H1 (cell line): ENCODE results near the gene VAV2. TPM values are rescaled to one million over a fixed set of nuclear protein-coding genes. Genes with fewer than 3 reads are reported as not detected.

ENCODE experiments used
- CTCF ChIA-PET: fragments of 300-600 bp; sonication (Branson Sonifier 250); formaldehyde crosslinking; loops from one replicate; lab custom pipeline; 2021; ENCODE audit not compliant: partially characterized antibody; lab: Charles Lee
- POLR2A ChIA-PET: fragments of 300-600 bp; sonication (Branson Sonifier 250); formaldehyde crosslinking; loops from one replicate; lab custom pipeline; 2021; ENCODE audit warnings: inconsistent platforms; ENCODE audit not compliant: partially characterized antibody; lab: Charles Lee
- DNase-seq, 2 experiments: peaks; one replicate each; pipeline versions ENCODE4 v3.0.0 to v3.0.0-alpha.2; 2010 to 2022; ENCODE audit warnings: low spot score in 2 of 2, low read depth in 1 of 2, mixed read lengths in 1 of 2
- FAIRE-seq: peaks from 2 replicates; lab custom pipeline; 2011; peaks lifted over from hg19 to GRCh38; lab: Jason Lieb, UNC
- H2AFZ ChIP-seq: 2 replicates; pipeline ENCODE4 v1.8.1; 2012; ENCODE audit warnings: low read length, inconsistent platforms
- H2AK5ac ChIP-seq: 2 replicates; pipeline ENCODE4 v1.6.1; 2013; ENCODE audit warnings: low read depth, low read length
- H2BK120ac ChIP-seq: replicated peaks from 2 replicates; pipeline ENCODE3; 2013; ENCODE audit warnings: low read depth, low read length, inconsistent platforms
- H2BK12ac ChIP-seq: 2 replicates; pipeline ENCODE4 v1.6.1; 2013; ENCODE audit warnings: low read depth, low read length
- H2BK15ac ChIP-seq: 2 replicates; pipeline ENCODE4 v1.6.1; 2013; ENCODE audit warnings: low read length
- H2BK20ac ChIP-seq: 2 replicates; pipeline ENCODE4 v1.6.1; 2013; ENCODE audit warnings: low read length
- H2BK5ac ChIP-seq: 2 replicates; pipeline ENCODE4 v1.6.1; 2013; ENCODE audit warnings: low read depth, low read length
- H3K14ac ChIP-seq: 2 replicates; pipeline ENCODE4 v1.6.1; 2013; ENCODE audit warnings: inconsistent platforms; ENCODE audit not compliant: insufficient read length
- H3K18ac ChIP-seq: 2 replicates; pipeline ENCODE4 v1.6.1; 2013; ENCODE audit warnings: low read length; ENCODE audit errors: extremely low read depth
- H3K23ac ChIP-seq: 2 replicates; pipeline ENCODE4 v1.6.1; 2013; ENCODE audit warnings: inconsistent platforms; ENCODE audit not compliant: insufficient read length
- H3K23me2 ChIP-seq: 2 replicates; pipeline ENCODE4 v1.6.1; 2013; ENCODE audit warnings: low read depth, low read length
- H3K27ac ChIP-seq: 2 replicates; pipeline ENCODE4 v1.6.1; 2011; ENCODE audit warnings: low read depth, low read length, inconsistent platforms
- H3K27me3 ChIP-seq, 4 experiments: replicated peaks in 1 of 4; 1 replicate in 1 of 4; 2 replicates in 3 of 4; pipeline versions ENCODE4 v1.6.1 to v1.8.1; 2011 to 2013; ENCODE audit warnings: low read length in 3 of 4, mild to moderate bottlenecking in 3 of 4, inconsistent platforms in 2 of 4, mixed read lengths in 2 of 4, moderate library complexity in 1 of 4; ENCODE audit not compliant: control insufficient read depth in 3 of 4, insufficient read depth in 3 of 4; ENCODE audit errors: extremely low read depth in 1 of 4
- H3K36me3 ChIP-seq, 4 experiments: 2 replicates each; pipeline versions ENCODE4 v1.6.1 to v1.8.1; 2011 to 2013; ENCODE audit warnings: mild to moderate bottlenecking in 4 of 4, low read length in 3 of 4, moderate library complexity in 2 of 4, control low read depth in 1 of 4, inconsistent platforms in 1 of 4; ENCODE audit not compliant: insufficient read depth in 4 of 4, control insufficient read depth in 2 of 4
- H3K4ac ChIP-seq: replicated peaks from 2 replicates; pipeline ENCODE3; 2013; ENCODE audit warnings: low read length, low read depth, mixed read lengths, inconsistent platforms; ENCODE audit not compliant: insufficient read length
- H3K4me1 ChIP-seq, 4 experiments: replicated peaks in 1 of 4; 1 replicate in 1 of 4; 2 replicates in 3 of 4; pipeline versions ENCODE4 v1.6.1 to v1.8.1; 2011 to 2013; ENCODE audit warnings: low read length in 3 of 4, inconsistent platforms in 2 of 4, mixed read lengths in 1 of 4; ENCODE audit not compliant: insufficient read depth in 4 of 4, control insufficient read depth in 3 of 4
- H3K4me2 ChIP-seq, 2 experiments: 2 replicates each; pipeline versions ENCODE4 v1.6.1 to v1.8.1; 2011 to 2013; ENCODE audit warnings: low read depth in 2 of 2, low read length in 2 of 2, control low read depth in 1 of 2, inconsistent platforms in 1 of 2, mild to moderate bottlenecking in 1 of 2; ENCODE audit not compliant: insufficient read depth in 1 of 2
- H3K4me3 ChIP-seq, 4 experiments: fragments of 200-600, 300-600 bp in 1 of 4; sonication (generic), shearing (Covaris generic), sonication (Bioruptor Twin) in 1 of 4; 2 replicates each; pipeline versions ENCODE4 v1.5.1 to v1.8.1; 2011 to 2016; ENCODE audit warnings: low read length in 4 of 4, low read depth in 3 of 4, control low read depth in 2 of 4, inconsistent platforms in 2 of 4, mild to moderate bottlenecking in 2 of 4, mixed read lengths in 1 of 4, moderate library complexity in 1 of 4; ENCODE audit not compliant: insufficient read depth in 2 of 4; ENCODE audit errors: extremely low read depth in 1 of 4
- H3K56ac ChIP-seq: replicated peaks from 2 replicates; pipeline ENCODE3; 2013; ENCODE audit warnings: low read depth, mild to moderate bottlenecking, mixed read lengths, low read length, inconsistent platforms; ENCODE audit not compliant: insufficient read length
- H3K79me1 ChIP-seq: 2 replicates; pipeline ENCODE4 v1.6.1; 2013; ENCODE audit warnings: low read depth, low read length, control low read depth
- H3K79me2 ChIP-seq, 2 experiments: 2 replicates each; pipeline versions ENCODE4 v1.6.1 to v1.8.1; 2012 to 2013; ENCODE audit warnings: low read length in 2 of 2, mild to moderate bottlenecking in 2 of 2, inconsistent platforms in 1 of 2; ENCODE audit not compliant: insufficient read depth in 2 of 2, control insufficient read depth in 1 of 2
- H3K9ac ChIP-seq, 4 experiments: replicated peaks in 1 of 4; 1 replicate in 1 of 4; 2 replicates in 3 of 4; pipeline versions ENCODE4 v1.6.1 to v1.8.1; 2011 to 2013; ENCODE audit warnings: low read depth in 3 of 4, low read length in 3 of 4, control low read depth in 2 of 4, mild to moderate bottlenecking in 2 of 4, moderate library complexity in 2 of 4, inconsistent platforms in 1 of 4; ENCODE audit errors: extremely low read depth in 1 of 4
- H3K9me3 ChIP-seq, 2 experiments: 2 replicates each; pipeline versions ENCODE4 v1.6.1 to v1.8.1; 2012 to 2013; ENCODE audit warnings: mild to moderate bottlenecking in 2 of 2, moderate library complexity in 2 of 2, control low read depth in 1 of 2, inconsistent platforms in 1 of 2, low read depth in 1 of 2, low read length in 1 of 2, mixed read lengths in 1 of 2; ENCODE audit not compliant: insufficient read depth in 2 of 2
- H4K20me1 ChIP-seq, 2 experiments: replicated peaks in 1 of 2; 2 replicates each; pipeline versions ENCODE3 to v1.8.1; 2011 to 2013; ENCODE audit warnings: inconsistent platforms in 2 of 2, low read length in 2 of 2, mild to moderate bottlenecking in 1 of 2; ENCODE audit not compliant: insufficient read depth in 2 of 2, control insufficient read depth in 1 of 2
- H4K5ac ChIP-seq: 2 replicates; pipeline ENCODE4 v1.6.1; 2013; ENCODE audit warnings: low read length, low read depth, mixed read lengths, inconsistent platforms; ENCODE audit not compliant: insufficient read length
- H4K8ac ChIP-seq: 2 replicates; pipeline ENCODE4 v1.8.0; 2013; ENCODE audit warnings: mild to moderate bottlenecking, moderate library complexity, low read length, inconsistent platforms; ENCODE audit not compliant: insufficient read depth; ENCODE audit errors: extremely low read depth
- H4K91ac ChIP-seq: replicated peaks from 2 replicates; pipeline ENCODE3; 2013; ENCODE audit warnings: low read length, mixed read lengths, inconsistent platforms; ENCODE audit not compliant: insufficient read length
- BCL11A ChIP-seq, 2 experiments: IDR thresholded peaks; one replicate each; pipeline ENCODE4 v1.6.1; 2011; ENCODE audit warnings: low read depth in 2 of 2, low read length in 2 of 2, mild to moderate bottlenecking in 2 of 2
- CEBPB ChIP-seq: IDR thresholded peaks from 2 replicates; pipeline ENCODE4 v1.6.1; 2012; ENCODE audit warnings: low read depth, low read length
- CTBP2 ChIP-seq: IDR thresholded peaks from 2 replicates; pipeline ENCODE4 v1.7.0; 2011; ENCODE audit warnings: borderline replicate concordance, mild to moderate bottlenecking, moderate library complexity, mixed read lengths, low read length; ENCODE audit not compliant: insufficient read depth, insufficient read length
- CTCF ChIP-seq, 3 experiments: IDR thresholded peaks; 1 replicate in 2 of 3; 2 replicates in 1 of 3; pipeline versions ENCODE4 v1.5.1 to v1.6.1; 2011; ENCODE audit warnings: low read length in 3 of 3, mild to moderate bottlenecking in 3 of 3, inconsistent platforms in 2 of 3, low read depth in 1 of 3, moderate library complexity in 1 of 3; ENCODE audit not compliant: insufficient read depth in 1 of 3; ENCODE audit errors: control extremely low read depth in 1 of 3
- KDM4A ChIP-seq: IDR thresholded peaks from one replicate; pipeline ENCODE4 v1.7.1; 2012; ENCODE audit warnings: low read depth, mild to moderate bottlenecking, moderate library complexity, low read length, inconsistent platforms; ENCODE audit not compliant: severe bottlenecking
- MAX ChIP-seq: IDR thresholded peaks from 2 replicates; pipeline ENCODE4 v1.6.1; 2012; ENCODE audit warnings: inconsistent platforms
- PHF8 ChIP-seq: fragments of 200-600 bp; sonication (generic); conservative IDR thresholded peaks from 2 replicates; pipeline ENCODE4 v1.7.1; 2012; ENCODE audit warnings: low read depth, mild to moderate bottlenecking, inconsistent platforms, low read length, moderate library complexity
- RAD21 ChIP-seq, 2 experiments: IDR thresholded peaks in 1 of 2; conservative IDR thresholded peaks in 1 of 2; 2 replicates each; pipeline ENCODE4 v1.6.1; 2011; ENCODE audit warnings: low read depth in 2 of 2, low read length in 2 of 2, improper control_type of control experiment in 1 of 2, inconsistent platforms in 1 of 2, mild to moderate bottlenecking in 1 of 2, moderate library complexity in 1 of 2
- SRF ChIP-seq: IDR thresholded peaks from 2 replicates; pipeline ENCODE4 v1.6.1; 2011; ENCODE audit warnings: mild to moderate bottlenecking, low read depth, low read length, moderate library complexity
- TEAD4 ChIP-seq: IDR thresholded peaks from 2 replicates; pipeline ENCODE4 v1.6.1; 2012; ENCODE audit warnings: low read depth, low read length, inconsistent platforms, mixed read lengths
- WGBS, 2 experiments: shearing (Covaris generic) in 1 of 2; methylation state at CpG; one replicate each; pipeline versions ENCODE4 v1.1.6 to v1.1.7; 2013 to 2015; ENCODE audit warnings: low lambda C conversion rate in 2 of 2, mixed read lengths in 2 of 2, inconsistent platforms in 1 of 2, low coverage in 1 of 2, missing lambda C conversion rate in 1 of 2; ENCODE audit not compliant: insufficient replicate concordance in 2 of 2, insufficient coverage in 1 of 2, insufficient read length in 1 of 2; ENCODE audit errors: extremely low coverage in 1 of 2, missing lambda C conversion rate in 1 of 2; 5-methylcytosine and 5-hydroxymethylcytosine counted together
- polyA plus RNA-seq, 7 experiments: library from polyadenylated mRNA; depleted of rRNA in 3 of 7; stranded (reverse) in 5 of 7; unstranded in 2 of 7; fragments of >200 nt in 5 of 7; fragments of 200-250 nt in 2 of 7; gene quantifications; 1 replicate in 5 of 7; 2 replicates in 1 of 7; 4 replicates in 1 of 7; pipeline versions ENCODE4 v1.2.1 to v1.2.3, GENCODE V29; 2011 to 2013; ENCODE audit warnings: missing spikeins in 2 of 7, mixed read lengths in 2 of 7
- total RNA-seq: library from RNA; stranded (reverse); fragmentation: NEBNext Ultra II Directional; extraction: Animal tissue kit (Norgen Biotek cat#: 25700); gene quantifications from 2 replicates; pipeline ENCODE4 v1.2.1, GENCODE V29; 2021

The VAV2 gene
- total and polyA plus RNA-seq, 2 of the 8 experiments (the other 6 are each of a cell fraction or from before 2014, with no cell fraction given), result 13.6 to 37.6 TPM

GRCh38 chr9:133901184-133901835 lies 90.8 kb downstream of the VAV2 start:
- Histone ChIP-seq H4K8ac (no peak overlapping the region), H3K9ac (no peak overlapping the region), H2BK5ac (no peak overlapping the region), H3K23me2 (no peaks in the 10 kb centered on the region), H2AFZ (no peak overlapping the region), H2BK20ac (no peak overlapping the region), H2BK15ac (no peak overlapping the region), H3K56ac (no peak overlapping the region), H3K4me1 (no peaks in the 10 kb centered on the region; a peak in 1 of 7 replicates), H3K79me1 (peaks cover 6% of the 10 kb centered on the region), H4K91ac (no peak overlapping the region), H3K36me3 (no peaks in the 10 kb centered on the region), H4K5ac (no peak overlapping the region), H3K9me3 (no peaks in the 10 kb centered on the region), H3K27me3 (no peaks in the 10 kb centered on the region), H2AK5ac (no peak overlapping the region), H3K23ac (no peak overlapping the region), H4K20me1 (peaks cover 2 to 4% of the 10 kb centered on the region in 2 experiments), H2BK12ac (no peak overlapping the region), H3K14ac (no peak overlapping the region), H3K4ac (no peak overlapping the region), H3K4me2 (no peak overlapping the region), H3K18ac (no peak overlapping the region), H2BK120ac (no peak overlapping the region), H3K79me2 (peaks cover 0 to 27% of the 10 kb centered on the region in 2 experiments; a peak in 1 of 4 replicates), H3K4me3 (no peak overlapping the region), H3K27ac (no peak overlapping the region)
- POLR2A ChIA-PET, result interaction anchor here (1.5 kb wide), 1 partner anchor 55 kb away, joined by 3 read pairs; no protein-coding TSS in a partner anchor
- FAIRE-seq, result no peak
- WGBS, 2 experiments, result 95% methylated on average over 17 of the region's 18 CpGs; no CpG with 5 or more reads in 1 of the 2 experiments
- CTCF ChIA-PET, result no interaction called here
- no peak for DNase-seq
- TF ChIP-seq PHF8, result no peak
- TF ChIP-seq BCL11A (IDR thresholded peaks at IDR 0.05; ENCODE audit: low read depth in 2 of 2, low read length in 2 of 2), result no peak
- TF ChIP-seq CTCF (IDR thresholded peaks at IDR 0.05; ENCODE audit: control extremely low read depth in 1 of 3, insufficient read depth in 1 of 3, low read depth in 1 of 3, low read length in 3 of 3), result no peak
- TF ChIP-seq RAD21 (IDR thresholded peaks at IDR 0.05 in 1 of 2, conservative IDR thresholded peaks at IDR 0.05 in 1 of 2; ENCODE audit: low read depth in 2 of 2, low read length in 2 of 2), result no peak
- no peak for TF ChIP-seq CEBPB
- TF ChIP-seq CTBP2, result no peak
- TF ChIP-seq MAX, result no peak
- no peak for TF ChIP-seq TEAD4
- no peak for TF ChIP-seq SRF
- no peak for TF ChIP-seq KDM4A
